HG02798 (cell line): ENCODE measurements around the gene DLX6.

Source experiments
- ATAC-seq: cut with Tn5 transposase; IDR thresholded peaks from one replicate; pipeline ENCODE4 v1.9.1; 2021; ENCODE audit warnings: mild to moderate bottlenecking; ENCODE audit not compliant: unreplicated experiment, poor library complexity

The DLX6 gene

GRCh38 chr7:96995406-96996110 lies 9.8 kb upstream of the DLX6 start:
- no peak for ATAC-seq

- no peak for ATAC-seq
These were observed 9.0 kb upstream of the DLX6 start for GRCh38 chr7:96996111-96996957.

GRCh38 chr7:96996958-96997511 lies 8.3 kb upstream of the DLX6 start:
- no peak for ATAC-seq

- no peak for ATAC-seq
These were observed 7.8 kb upstream of the DLX6 start for GRCh38 chr7:96997512-96998032.

- ATAC-seq, result no peak
These were observed 7.0 kb upstream of the DLX6 start for GRCh38 chr7:96998333-96998732.

- ATAC-seq, result no peak
These were observed 6.6 kb upstream of the DLX6 start for GRCh38 chr7:96998744-96999143.

GRCh38 chr7:97001221-97001620 lies 4.1 kb upstream of the DLX6 start:
- no peak for ATAC-seq

- no peak for ATAC-seq
These were observed 3.4 kb upstream of the DLX6 start for GRCh38 chr7:97001656-97002554.

- no peak for ATAC-seq
These were observed 2.6 kb upstream of the DLX6 start for GRCh38 chr7:97002555-97003261.

- ATAC-seq, result no peak
These were observed 1.8 kb upstream of the DLX6 start for GRCh38 chr7:97003262-97004246.

GRCh38 chr7:97004247-97005182 lies 838 bp upstream of the DLX6 start:
- ATAC-seq, result no peak

GRCh38 chr7:97006055-97006815 lies 882 bp downstream of the DLX6 start:
- ATAC-seq, result peak; percentile 65

- ATAC-seq, result no peak
These were observed 1.6 kb downstream of the DLX6 start for GRCh38 chr7:97006816-97007582.

GRCh38 chr7:97007583-97007861 lies 2.2 kb downstream of the DLX6 start:
- ATAC-seq, result no peak

GRCh38 chr7:97008275-97008917 lies 3.0 kb downstream of the DLX6 start:
- ATAC-seq, result no peak
